ENCODE measurements around the gene EVI5L. TPM values are rescaled to one million over a fixed set of nuclear protein-coding genes. Genes with fewer than 3 reads are reported as not detected.
"Not testable (repeated sequence)": the region's sequence is repeated elsewhere in the genome, so short reads cannot be mapped to it uniquely, and the experiment has no call there.

Gene EVI5L
- total RNA-seq, 2 donors from 2014 or later = 17.6 to 18.8 TPM

- no peak for DNase-seq
- ATAC-seq = no peak
- intact Hi-C loops (cut with DNase I) = no loop called here
These were observed 49.8 kb downstream of the EVI5L start for GRCh38 chr19:7879836-7880235.

- intact Hi-C loops (cut with DNase I) = no loop called here
- DNase-seq = no peak
- ATAC-seq = no peak
These were observed 51.9 kb downstream of the EVI5L start for GRCh38 chr19:7881910-7882309.

- DNase-seq (no peak), ATAC-seq (no peak)
- intact Hi-C loops (cut with DNase I) = no loop called here
These were observed 53.1 kb downstream of the EVI5L start for GRCh38 chr19:7883105-7883504.

GRCh38 chr19:7883796-7884570 lies 54.0 kb downstream of the EVI5L start:
- intact Hi-C loops (cut with DNase I) = no loop called here
- ATAC-seq = no peak
- no peak for DNase-seq

- ATAC-seq (no peak), DNase-seq (no peak)
- intact Hi-C loops (cut with DNase I) = no loop called here
These were observed 55.8 kb downstream of the EVI5L start for GRCh38 chr19:7885818-7886217.

GRCh38 chr19:7887408-7888144 lies 57.6 kb downstream of the EVI5L start:
- intact Hi-C loops (cut with DNase I) = no loop called here
- ATAC-seq (no peak), DNase-seq (no peak)

GRCh38 chr19:7888145-7888825 lies 58.3 kb downstream of the EVI5L start, which contains the start of gene LRRC8E:
TSS of gene LRRC8E (plus strand) at chr19:7888510. CDS start at chr19:7895604, 7,094 bp downstream.
- intact Hi-C loops (cut with DNase I) = no loop called here
- ATAC-seq (peak; percentile 76 to 98), DNase-seq (peak; percentile 61)

- ATAC-seq (no peak), DNase-seq (no peak)
- intact Hi-C loops (cut with DNase I) = no loop called here
These were observed 58.8 kb downstream of the EVI5L start for GRCh38 chr19:7888826-7889217.

- DNase-seq; intact Hi-C loops (cut with DNase I); ATAC-seq: not testable (repeated sequence)
These were observed 63.5 kb downstream of the EVI5L start for GRCh38 chr19:7893362-7894101.

- ATAC-seq (no peak), DNase-seq (no peak)
- intact Hi-C loops (cut with DNase I) = no loop called here
These were observed 64.7 kb downstream of the EVI5L start for GRCh38 chr19:7894612-7895309.

- intact Hi-C loops (cut with DNase I) = no loop called here
- ATAC-seq (no peak), DNase-seq (no peak)
These were observed 65.5 kb downstream of the EVI5L start for GRCh38 chr19:7895565-7895964.

GRCh38 chr19:7897292-7897691 lies 67.3 kb downstream of the EVI5L start:
- intact Hi-C loops (cut with DNase I) = no loop called here
- no peak for ATAC-seq
- no peak for DNase-seq

GRCh38 chr19:7898967-7899366 lies 68.9 kb downstream of the EVI5L start:
- intact Hi-C loops (cut with DNase I) = no loop called here
- ATAC-seq = no peak

GRCh38 chr19:7899751-7900378 lies 69.8 kb downstream of the EVI5L start:
- intact Hi-C loops (cut with DNase I) = no loop called here
- ATAC-seq = no peak
- no peak for DNase-seq

More at GRCh38 chr19:7898967-7899366, 68.9 kb downstream of the EVI5L start:
- no peak for DNase-seq

- intact Hi-C loops (cut with DNase I) = no loop called here
- no peak for ATAC-seq
- DNase-seq = no peak
These were observed 70.4 kb downstream of the EVI5L start for GRCh38 chr19:7900401-7900870.

- intact Hi-C loops (cut with DNase I) = no loop called here
- DNase-seq (no peak), ATAC-seq (no peak)
These were observed 70.9 kb downstream of the EVI5L start for GRCh38 chr19:7900931-7901330.

GRCh38 chr19:7901337-7901736 lies 71.3 kb downstream of the EVI5L start:
- intact Hi-C loops (cut with DNase I) = no loop called here
- ATAC-seq (no peak), DNase-seq (no peak)

- DNase-seq (no peak), ATAC-seq (no peak)
- intact Hi-C loops (cut with DNase I) = no loop called here
These were observed 72.8 kb downstream of the EVI5L start for GRCh38 chr19:7902796-7903243.
